ENCODE results near the gene CECR2. TPM values are rescaled to one million over a fixed set of nuclear protein-coding genes. Genes with fewer than 3 reads are reported as not detected.

Gene CECR2
- polyA plus RNA-seq, 1 of the 3 experiments (the other 2 are of a cell fraction): not detected

DNA sequence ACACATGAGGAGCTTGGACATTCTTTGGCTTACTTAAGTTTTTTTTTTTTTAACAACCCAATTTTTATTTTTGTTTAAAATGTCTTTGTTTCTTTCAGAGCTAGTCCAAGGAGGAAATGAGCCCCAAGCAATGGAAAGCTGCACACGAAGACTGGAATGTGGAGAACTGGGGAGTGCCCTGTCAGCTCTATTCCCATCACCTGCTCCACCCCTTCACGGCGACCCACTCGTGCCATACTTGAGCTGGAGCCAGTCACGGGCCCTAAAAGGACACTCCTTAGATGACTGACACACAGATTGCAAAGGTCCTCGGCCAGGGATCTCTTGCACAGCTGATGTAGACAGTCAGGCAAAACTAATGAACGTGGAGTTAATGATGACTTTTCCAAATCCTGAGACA, 183.5 kb downstream of the CECR2 start:
- Histone ChIP-seq H3K79me2 (ENCODE audit: insufficient read depth) (no peaks in the 10 kb centered on the region), H3K9ac (no peak overlapping the region), H3K4me2 (no peak overlapping the region), H2AFZ (ENCODE audit: low read depth) (no peak overlapping the region), H3K9me2 (no peaks in the 10 kb centered on the region), H3K4me3 (ENCODE audit: low read depth in 2 of 2, low read length in 1 of 2) (no peak overlapping the region), H3K27ac (ENCODE audit: low read depth in 2 of 2, low read length in 1 of 2) (no peak overlapping the region), H3K27me3 (ENCODE audit: insufficient read depth) (no peaks in the 10 kb centered on the region; the same call in 1 of the 2 replicates), H4K20me1 (ENCODE audit: insufficient read depth) (no peaks in the 10 kb centered on the region), H3K4me1 (ENCODE audit: control insufficient read depth in 1 of 2, insufficient read depth in 2 of 2, low read depth in 1 of 2, low read length in 1 of 2) (no peaks in the 10 kb centered on the region), H3K9me3 (no peaks in the 10 kb centered on the region), H3K36me3 (replicated peaks in 1 of 2; ENCODE audit: control insufficient read depth in 1 of 2, insufficient read depth in 2 of 2, low read length in 1 of 2) (no peaks in the 10 kb centered on the region), H3F3A (replicated peaks; ENCODE audit: insufficient read depth) (no peaks in the 10 kb centered on the region)
- WGBS (ENCODE audit: low lambda C conversion rate): 52% methylated on average over 7 of the region's 7 CpGs
- TF ChIP-seq FOXM1 (IDR thresholded peaks at IDR 0.05; ENCODE audit: low read depth): no peak
- no peak for TF ChIP-seq RCOR1 (IDR thresholded peaks at IDR 0.05; ENCODE audit: low read length)
- TF ChIP-seq TEAD4 (IDR thresholded peaks at IDR 0.05; ENCODE audit: borderline replicate concordance, insufficient read depth): no peak
- TF ChIP-seq FOXJ3 (CRISPR knock-in tag; IDR thresholded peaks at IDR 0.05): no peak
- no peak for TF ChIP-seq RFX5 (IDR thresholded peaks at IDR 0.05; ENCODE audit: low read length)
- no peak for TF ChIP-seq SMC3 (IDR thresholded peaks at IDR 0.05; ENCODE audit: low read depth, low read length)
- TF ChIP-seq NRF1 (IDR thresholded peaks at IDR 0.05; ENCODE audit: low read depth, low read length): no peak
- TF ChIP-seq EP300 (IDR thresholded peaks at IDR 0.05; ENCODE audit: borderline replicate concordance in 1 of 2, low read depth in 1 of 2, low read length in 1 of 2): no peak
- TF ChIP-seq ELF1 (IDR thresholded peaks at IDR 0.05): no peak
- TF ChIP-seq FOSL2 (IDR thresholded peaks at IDR 0.05; ENCODE audit: borderline replicate concordance, low read depth): no peak
- no peak for TF ChIP-seq REST (IDR thresholded peaks at IDR 0.05; ENCODE audit: low read depth, low read length)
- no peak for TF ChIP-seq TAF1 (IDR thresholded peaks at IDR 0.05; ENCODE audit: borderline replicate concordance, low read depth, low read length)
- TF ChIP-seq PBX3 (IDR thresholded peaks at IDR 0.05): no peak
- TF ChIP-seq, protein P1, sequence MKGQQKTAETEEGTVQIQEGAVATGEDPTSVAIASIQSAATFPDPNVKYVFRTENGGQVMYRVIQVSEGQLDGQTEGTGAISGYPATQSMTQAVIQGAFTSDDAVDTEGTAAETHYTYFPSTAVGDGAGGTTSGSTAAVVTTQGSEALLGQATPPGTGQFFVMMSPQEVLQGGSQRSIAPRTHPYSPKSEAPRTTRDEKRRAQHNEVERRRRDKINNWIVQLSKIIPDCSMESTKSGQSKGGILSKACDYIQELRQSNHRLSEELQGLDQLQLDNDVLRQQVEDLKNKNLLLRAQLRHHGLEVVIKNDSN (IDR thresholded peaks at IDR 0.05; ENCODE audit: borderline replicate concordance, low read depth): no peak
- POLR2A ChIA-PET: interaction anchor here (0.6 kb wide), 1 partner anchor 17 kb away, joined by 3 read pairs; no protein-coding TSS in a partner anchor
- DNase-seq: no peak
- CTCF ChIA-PET: no interaction called here
